ENCODE measurements around the gene ZC2HC1B. TPM values are rescaled to one million over a fixed set of nuclear protein-coding genes. Genes with fewer than 3 reads are reported as not detected.

Gene ZC2HC1B
- total and polyA plus RNA-seq, 2 of the 8 experiments (the other 6 are each of a cell fraction or from before 2014, with no cell fraction given): not detected

DNA sequence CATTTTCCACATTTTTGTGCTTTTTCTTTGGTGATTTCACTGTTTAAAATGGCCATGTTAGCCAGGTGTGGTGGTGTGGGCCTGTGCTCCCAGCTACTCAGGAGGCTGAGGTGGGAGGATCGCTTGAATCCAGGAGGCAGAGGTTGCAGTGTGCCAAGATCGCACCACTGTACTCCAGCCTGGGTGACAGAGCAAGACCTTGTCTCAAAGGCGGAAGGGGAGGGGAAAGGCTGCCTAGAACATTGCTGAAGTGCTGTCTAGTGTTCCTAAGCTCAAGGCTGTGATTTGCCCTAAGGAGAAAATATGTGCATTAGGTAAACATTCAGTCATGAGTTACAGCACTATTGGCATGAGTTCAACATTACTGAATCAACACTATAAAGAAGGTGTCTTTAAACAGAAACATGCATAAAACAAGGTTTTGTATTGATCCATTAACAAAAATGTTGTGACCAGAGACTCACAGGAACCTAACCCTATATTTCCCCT is 14.0 kb downstream of the ZC2HC1B start:
- ChIA-PET POLR2A (ENCODE audit: partially characterized antibody) (no interaction called here), CTCF (ENCODE audit: partially characterized antibody) (interaction anchor here (0.6 to 3.1 kb wide), 4 partner anchors 61 to 304 kb away, joined by 3 to 9 read pairs (median 3); no protein-coding TSS in a partner anchor)
- Histone ChIP-seq H3K4me2 (ENCODE audit: insufficient read depth in 1 of 2, low read depth in 2 of 2, low read length in 2 of 2) (no peak overlapping the region), H2BK20ac (ENCODE audit: low read length) (no peak overlapping the region), H3K4me1 (replicated peaks in 1 of 4; ENCODE audit: control insufficient read depth in 3 of 4, insufficient read depth in 4 of 4, low read length in 3 of 4) (no peaks in the 10 kb centered on the region), H4K20me1 (replicated peaks in 1 of 2; ENCODE audit: control insufficient read depth in 1 of 2, insufficient read depth in 2 of 2, low read length in 2 of 2) (no peaks in the 10 kb centered on the region), H3K14ac (ENCODE audit: insufficient read length) (no peak overlapping the region), H3K23ac (ENCODE audit: insufficient read length) (no peak overlapping the region), H4K8ac (ENCODE audit: extremely low read depth, insufficient read depth, low read length) (no peak overlapping the region), H3K9me3 (ENCODE audit: insufficient read depth in 2 of 2, low read depth in 1 of 2, low read length in 1 of 2) (peaks cover 3 to 6% of the 10 kb centered on the region in 2 experiments), H4K5ac (ENCODE audit: insufficient read length, low read depth, low read length) (no peak overlapping the region), H3K36me3 (ENCODE audit: control insufficient read depth in 2 of 4, insufficient read depth in 4 of 4, low read length in 3 of 4) (no peaks in the 10 kb centered on the region), H2AK5ac (ENCODE audit: low read depth, low read length) (no peak overlapping the region), H4K91ac (replicated peaks; ENCODE audit: insufficient read length, low read length) (no peak overlapping the region), H2BK12ac (ENCODE audit: low read depth, low read length) (no peak overlapping the region), H3K79me1 (ENCODE audit: low read depth, low read length) (no peaks in the 10 kb centered on the region), H2BK5ac (ENCODE audit: low read depth, low read length) (no peak overlapping the region), H2AFZ (ENCODE audit: low read length) (no peak overlapping the region), H3K79me2 (ENCODE audit: control insufficient read depth in 1 of 2, insufficient read depth in 2 of 2, low read length in 2 of 2) (no peaks in the 10 kb centered on the region), H3K27ac (ENCODE audit: low read depth, low read length) (no peak overlapping the region), H3K4ac (replicated peaks; ENCODE audit: insufficient read length, low read depth, low read length) (no peak overlapping the region), H3K27me3 (replicated peaks in 1 of 4; ENCODE audit: control insufficient read depth in 3 of 4, extremely low read depth in 1 of 4, insufficient read depth in 3 of 4, low read length in 3 of 4) (no peaks in the 10 kb centered on the region), H3K9ac (replicated peaks in 1 of 4; ENCODE audit: extremely low read depth in 1 of 4, low read depth in 3 of 4, low read length in 3 of 4) (no peak overlapping the region), H3K56ac (replicated peaks; ENCODE audit: insufficient read length, low read depth, low read length) (no peak overlapping the region), H3K23me2 (ENCODE audit: low read depth, low read length) (no peaks in the 10 kb centered on the region; the same call in 1 of the 2 replicates), H2BK15ac (ENCODE audit: low read length) (no peak overlapping the region), H3K4me3 (ENCODE audit: extremely low read depth in 1 of 4, insufficient read depth in 2 of 4, low read depth in 3 of 4, low read length in 4 of 4) (no peak overlapping the region), H2BK120ac (replicated peaks; ENCODE audit: low read depth, low read length) (no peak overlapping the region), H3K18ac (ENCODE audit: extremely low read depth, low read length) (no peak overlapping the region)
- WGBS, 2 experiments (ENCODE audit: extremely low coverage in 1 of 2, insufficient coverage in 1 of 2, insufficient read length in 1 of 2, insufficient replicate concordance in 2 of 2, low coverage in 1 of 2, low lambda C conversion rate in 2 of 2, missing lambda C conversion rate in 1 of 2): 97% methylated on average over 3 of the region's 3 CpGs; no CpG with 5 or more reads in 1 of the 2 experiments
- no peak for DNase-seq (ENCODE audit: low read depth in 1 of 2, low spot score in 2 of 2)
- no peak for FAIRE-seq
- no peak for TF ChIP-seq ZNF274 (IDR thresholded peaks at IDR 0.05; ENCODE audit: borderline replicate concordance, extremely low read depth, low read length)
- TF ChIP-seq FOSL1 (IDR thresholded peaks at IDR 0.05; ENCODE audit: insufficient read depth, low read depth, low read length): no peak
- TF ChIP-seq, protein P1, sequence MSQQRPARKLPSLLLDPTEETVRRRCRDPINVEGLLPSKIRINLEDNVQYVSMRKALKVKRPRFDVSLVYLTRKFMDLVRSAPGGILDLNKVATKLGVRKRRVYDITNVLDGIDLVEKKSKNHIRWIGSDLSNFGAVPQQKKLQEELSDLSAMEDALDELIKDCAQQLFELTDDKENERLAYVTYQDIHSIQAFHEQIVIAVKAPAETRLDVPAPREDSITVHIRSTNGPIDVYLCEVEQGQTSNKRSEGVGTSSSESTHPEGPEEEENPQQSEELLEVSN (IDR thresholded peaks at IDR 0.05): no peak
- TF ChIP-seq RBBP5 (IDR thresholded peaks at IDR 0.05; ENCODE audit: borderline replicate concordance, low read depth, low read length): no peak
- no peak for TF ChIP-seq GTF2F1 (IDR thresholded peaks at IDR 0.05; ENCODE audit: borderline replicate concordance, low read depth, low read length)
- TF ChIP-seq GABPA (IDR thresholded peaks at IDR 0.05; ENCODE audit: borderline replicate concordance, insufficient read depth, low read length): no peak
- no peak for TF ChIP-seq SP1 (IDR thresholded peaks at IDR 0.05; ENCODE audit: low read depth, low read length)
- TF ChIP-seq SUZ12 (IDR thresholded peaks at IDR 0.05; ENCODE audit: low read length): no peak
- no peak for TF ChIP-seq SIRT6 (IDR thresholded peaks at IDR 0.05; ENCODE audit: low read length)
- no peak for TF ChIP-seq POLR2A (IDR thresholded peaks at IDR 0.05; ENCODE audit: control extremely low read depth in 1 of 2, low read depth in 2 of 2, low read length in 2 of 2)
- TF ChIP-seq TAF1 (IDR thresholded peaks at IDR 0.05; ENCODE audit: low read depth, low read length): no peak
- TF ChIP-seq, protein P2, sequence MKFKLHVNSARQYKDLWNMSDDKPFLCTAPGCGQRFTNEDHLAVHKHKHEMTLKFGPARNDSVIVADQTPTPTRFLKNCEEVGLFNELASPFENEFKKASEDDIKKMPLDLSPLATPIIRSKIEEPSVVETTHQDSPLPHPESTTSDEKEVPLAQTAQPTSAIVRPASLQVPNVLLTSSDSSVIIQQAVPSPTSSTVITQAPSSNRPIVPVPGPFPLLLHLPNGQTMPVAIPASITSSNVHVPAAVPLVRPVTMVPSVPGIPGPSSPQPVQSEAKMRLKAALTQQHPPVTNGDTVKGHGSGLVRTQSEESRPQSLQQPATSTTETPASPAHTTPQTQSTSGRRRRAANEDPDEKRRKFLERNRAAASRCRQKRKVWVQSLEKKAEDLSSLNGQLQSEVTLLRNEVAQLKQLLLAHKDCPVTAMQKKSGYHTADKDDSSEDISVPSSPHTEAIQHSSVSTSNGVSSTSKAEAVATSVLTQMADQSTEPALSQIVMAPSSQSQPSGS (IDR thresholded peaks at IDR 0.05; ENCODE audit: low read length): no peak
